ENCODE measurements around the gene LYRM4. TPM values are rescaled to one million over a fixed set of nuclear protein-coding genes. Genes with fewer than 3 reads are reported as not detected.
"Not testable (repeated sequence)": the region's sequence is repeated elsewhere in the genome, so short reads cannot be mapped to it uniquely, and the experiment has no call there.

Gene LYRM4
- total RNA-seq, 1 donor = 21.3 TPM

DNA sequence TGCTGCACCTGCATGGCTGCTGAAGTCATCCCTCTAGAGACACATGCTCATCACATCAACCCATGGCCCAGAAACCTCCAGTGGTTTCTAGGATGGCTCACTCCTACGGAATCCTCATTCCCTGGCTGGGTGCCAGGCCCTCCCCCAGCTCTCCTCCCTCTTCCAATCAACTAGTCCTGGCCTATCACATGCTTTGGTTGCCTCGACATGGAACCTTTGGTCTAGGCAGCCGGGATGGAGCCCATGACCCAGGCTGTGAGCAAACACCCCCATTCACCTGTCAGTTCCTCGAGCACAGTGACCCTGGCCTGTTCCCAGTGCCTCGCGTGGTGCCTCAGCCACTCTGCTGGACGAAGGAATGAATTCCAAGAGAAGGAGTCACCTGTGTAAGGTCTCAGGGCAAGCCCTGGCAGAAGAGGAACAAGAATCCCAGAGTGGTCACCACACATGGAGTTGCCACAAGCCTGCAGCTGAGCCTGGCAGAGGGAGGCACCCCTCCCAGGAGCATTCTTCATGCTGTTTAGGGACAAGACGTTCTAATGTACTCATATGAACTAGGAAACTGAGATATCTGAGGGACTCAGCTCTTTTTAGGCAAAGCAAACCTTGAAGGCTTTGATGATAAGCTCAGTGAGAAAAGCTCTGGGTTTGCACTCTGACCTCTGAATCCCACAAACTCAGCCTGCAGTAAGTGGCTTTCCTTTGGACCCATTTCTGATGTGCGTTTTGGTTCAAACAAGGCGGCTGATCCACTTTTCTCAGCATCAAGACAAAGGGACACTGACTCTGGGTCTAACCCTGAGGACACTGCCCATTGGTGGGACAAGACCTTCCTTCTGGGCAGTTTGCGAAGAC, 135.4 kb downstream of the LYRM4 start:
- DNase-seq (ENCODE audit: low read depth in 2 of 3, low spot score in 2 of 3) = no peak

DNA sequence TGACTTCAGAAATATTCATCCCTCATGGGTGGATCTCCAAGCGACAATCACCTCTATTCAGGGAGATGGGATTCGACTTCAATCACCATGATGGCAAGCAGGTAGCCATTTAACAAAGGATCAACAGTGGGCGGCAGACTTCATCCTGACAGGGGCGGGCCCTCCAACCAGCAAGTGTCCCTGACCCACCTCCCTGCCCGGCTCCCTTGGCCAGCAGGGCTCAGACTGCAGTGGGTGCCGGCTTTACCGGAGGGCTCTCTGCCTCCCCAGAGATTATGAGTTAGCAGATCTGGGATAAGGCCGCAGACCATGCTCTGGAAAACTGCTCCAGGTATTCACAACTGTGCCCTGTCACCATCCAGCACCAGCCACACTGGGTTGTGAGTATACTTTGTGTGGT, 136.2 kb downstream of the LYRM4 start:
- no peak for DNase-seq (ENCODE audit: low read depth in 2 of 3, low spot score in 2 of 3)

DNA sequence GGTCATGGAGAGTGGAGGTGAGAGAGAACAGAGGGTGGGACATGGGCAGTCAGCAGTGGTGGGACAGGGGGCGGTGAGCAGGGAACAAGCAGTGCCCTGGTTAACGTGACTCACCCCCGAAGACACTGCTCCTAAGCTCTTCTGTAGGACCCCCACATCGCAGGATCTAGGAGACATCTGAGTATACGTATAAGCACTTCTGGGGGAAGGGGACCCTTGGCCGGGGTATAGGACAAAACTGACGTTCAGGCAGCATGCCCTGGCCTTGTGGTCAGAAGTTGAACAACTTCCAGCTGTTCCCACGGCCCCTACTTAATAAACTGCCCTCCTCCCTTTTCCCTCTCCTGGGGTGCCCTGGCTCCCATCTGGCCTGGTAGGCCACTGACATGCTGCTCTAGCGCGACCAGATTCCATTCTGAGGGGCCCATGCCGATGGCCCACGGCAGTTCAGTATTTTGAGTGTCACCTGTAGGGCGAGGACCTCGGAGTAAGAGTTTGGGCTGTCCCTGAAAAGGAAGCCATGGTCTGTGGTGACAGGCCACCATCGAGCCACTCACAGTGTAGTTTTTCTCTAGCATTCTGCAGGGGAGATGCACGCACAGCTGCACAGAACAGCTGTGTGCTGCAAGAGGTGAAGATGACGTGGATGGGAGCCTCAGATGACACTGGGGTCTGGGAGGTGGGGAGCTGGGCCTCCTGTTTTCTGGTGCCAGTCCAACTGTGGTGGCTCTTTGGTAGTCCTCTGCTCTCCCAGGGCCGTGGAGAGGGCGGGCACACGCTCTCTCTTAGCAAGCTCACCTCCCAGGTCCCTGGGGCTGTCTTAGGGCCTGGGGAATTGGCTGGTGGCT, 137.2 kb downstream of the LYRM4 start:
- DNase-seq (ENCODE audit: low read depth in 2 of 3, low spot score in 2 of 3) = no peak

DNA sequence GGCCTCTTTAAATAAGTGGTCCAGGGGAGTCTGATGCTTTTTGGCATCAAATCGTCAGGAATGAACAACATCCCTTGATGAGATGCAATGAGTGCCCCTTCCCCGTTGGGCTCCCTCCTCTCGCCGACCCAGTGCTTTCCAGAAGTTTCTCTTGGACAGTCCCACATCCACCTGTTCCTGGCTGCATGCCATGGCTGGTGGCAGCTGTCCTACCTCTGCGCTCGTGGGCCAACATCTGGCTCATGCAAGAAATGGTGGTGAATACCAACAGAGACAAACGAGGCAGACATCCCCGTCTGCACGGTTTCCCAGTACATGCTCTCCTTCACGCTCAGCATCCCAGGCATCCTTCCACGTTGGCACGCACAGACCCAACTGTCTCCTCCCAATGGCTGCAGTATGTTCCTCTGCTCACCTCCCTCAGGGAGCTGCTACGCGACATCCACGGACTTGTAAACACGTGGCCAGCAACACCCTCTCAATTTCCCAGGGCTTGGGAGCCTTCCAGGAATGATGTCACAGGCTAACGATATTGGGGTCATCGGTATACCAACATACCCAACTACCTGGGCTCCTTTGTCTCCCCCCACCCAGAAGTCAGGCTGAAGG, 138.1 kb downstream of the LYRM4 start:
- DNase-seq (ENCODE audit: low read depth in 2 of 3, low spot score in 2 of 3) = no peak

DNA sequence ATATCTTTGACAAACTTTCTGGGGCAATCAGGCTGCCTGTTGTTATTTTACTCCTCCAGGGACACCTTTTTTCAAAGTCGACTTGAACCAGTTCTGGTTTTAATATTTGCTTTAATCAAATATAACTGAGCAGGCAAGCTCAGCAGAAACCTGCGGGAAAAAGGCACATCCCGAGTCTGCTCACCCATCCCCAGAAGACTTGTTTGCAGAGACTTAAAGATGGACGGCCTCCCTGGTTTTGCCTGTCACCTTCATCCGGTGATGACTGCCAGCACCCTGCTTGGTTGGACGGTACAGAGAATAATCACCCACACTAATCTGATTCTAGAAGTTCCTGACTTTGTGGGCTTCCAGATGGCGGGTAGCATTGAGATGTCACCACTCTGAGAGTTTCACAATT, 138.8 kb downstream of the LYRM4 start:
- no peak for DNase-seq (ENCODE audit: low read depth in 2 of 3, low spot score in 2 of 3)

DNA sequence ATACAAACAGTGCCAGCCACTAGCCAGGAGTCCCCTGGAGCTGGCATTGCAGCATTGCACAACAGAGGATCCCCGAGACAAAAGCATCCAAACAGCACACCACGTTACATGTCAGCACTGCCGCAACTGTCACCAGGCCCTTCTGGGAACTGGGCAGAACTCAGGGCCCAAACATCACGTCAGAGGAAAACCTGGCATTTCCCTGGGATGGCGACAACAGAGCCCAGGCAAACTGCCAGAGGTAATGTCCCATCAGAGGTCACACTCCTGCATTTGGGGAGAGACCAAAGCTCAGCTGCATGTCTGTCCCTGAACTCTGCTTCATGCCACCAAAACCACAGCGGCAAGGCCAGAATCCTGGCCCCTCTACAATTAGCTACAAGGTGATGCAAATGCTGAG, 139.3 kb downstream of the LYRM4 start:
- DNase-seq (ENCODE audit: low read depth in 2 of 3, low spot score in 2 of 3) = no peak

DNA sequence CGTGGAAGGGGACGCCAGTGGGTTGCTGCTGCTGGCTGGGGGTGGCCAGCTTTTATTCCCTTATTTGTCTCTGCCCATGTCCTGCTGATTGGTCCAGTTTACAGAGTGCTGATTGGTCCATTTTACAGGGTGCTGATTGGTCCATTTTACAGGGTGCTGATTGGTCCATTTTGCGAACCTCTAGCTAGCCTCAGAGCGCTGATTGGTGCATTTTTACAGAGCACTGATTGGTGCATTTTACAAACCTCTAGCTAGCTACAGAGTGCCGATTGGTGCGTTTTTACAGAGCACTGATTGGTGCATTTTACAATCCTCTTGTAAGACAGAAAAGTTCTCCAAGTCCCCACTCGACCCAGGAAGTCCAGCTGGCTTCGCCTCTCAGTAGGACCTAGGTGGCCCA, 140.2 kb downstream of the LYRM4 start:
- not testable (repeated sequence) for DNase-seq (ENCODE audit: low read depth in 2 of 3, low spot score in 2 of 3)

DNA sequence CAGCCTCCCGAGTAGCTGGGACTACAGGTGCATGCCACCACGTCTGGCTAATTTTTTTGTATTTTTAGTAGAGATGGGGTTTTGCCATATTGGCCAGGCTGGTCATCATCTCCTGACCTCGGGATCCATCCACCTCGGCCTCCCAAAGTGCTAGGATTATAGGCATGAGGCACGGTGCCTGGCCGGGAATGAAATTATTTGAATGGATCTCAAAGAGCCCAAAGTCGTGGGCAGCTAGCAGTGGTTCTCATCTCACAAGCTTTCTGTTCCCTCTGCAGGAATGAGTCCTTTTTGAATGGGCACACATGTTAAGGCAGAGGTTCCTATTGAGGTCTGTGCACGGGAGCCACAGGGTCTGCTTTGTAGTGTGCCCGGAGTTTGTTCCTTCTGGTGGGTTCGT, 140.7 kb downstream of the LYRM4 start:
- no peak for DNase-seq (ENCODE audit: low read depth in 2 of 3, low spot score in 2 of 3)

DNA sequence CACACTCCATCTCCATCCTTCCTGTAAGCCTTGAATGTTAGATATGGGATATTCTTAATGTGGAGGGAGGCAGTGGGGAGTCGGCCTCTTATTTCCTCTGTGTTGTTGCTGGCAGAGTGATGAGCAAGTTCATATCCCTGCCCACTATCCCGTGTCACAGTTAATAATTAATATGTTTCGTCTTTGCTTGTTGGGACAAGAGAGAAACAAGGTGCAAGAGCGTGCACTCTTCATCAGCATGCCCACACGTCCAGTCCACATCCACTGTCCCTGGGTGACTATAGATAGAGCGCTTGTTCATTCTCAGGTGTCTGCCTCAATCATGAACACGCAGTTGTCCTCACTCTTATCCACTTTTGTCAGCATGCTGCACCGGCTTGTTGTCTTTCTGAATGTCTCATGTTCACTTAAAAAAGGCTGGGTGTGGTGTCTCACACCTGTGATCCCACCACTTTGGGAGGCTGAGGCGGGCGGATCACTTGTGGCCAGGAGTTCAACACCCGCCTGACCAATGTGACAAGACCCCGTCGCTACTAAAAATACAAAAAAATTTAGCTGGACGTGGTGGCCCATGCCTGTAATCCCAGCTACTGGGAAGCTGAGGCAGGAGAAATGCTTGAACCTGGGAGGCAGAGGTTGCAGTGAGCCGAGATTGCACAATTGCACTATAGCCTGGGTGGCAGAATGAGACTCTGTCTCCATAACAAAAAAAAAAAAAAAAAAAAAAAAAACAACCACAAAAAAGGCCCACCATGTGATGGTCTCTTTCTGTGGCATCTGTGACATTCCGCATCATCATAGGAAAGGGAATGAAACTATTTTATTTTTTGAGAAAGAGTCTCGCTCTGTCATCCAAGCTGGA, 141.4 kb downstream of the LYRM4 start:
- no peak for DNase-seq (ENCODE audit: low read depth in 2 of 3, low spot score in 2 of 3)

DNA sequence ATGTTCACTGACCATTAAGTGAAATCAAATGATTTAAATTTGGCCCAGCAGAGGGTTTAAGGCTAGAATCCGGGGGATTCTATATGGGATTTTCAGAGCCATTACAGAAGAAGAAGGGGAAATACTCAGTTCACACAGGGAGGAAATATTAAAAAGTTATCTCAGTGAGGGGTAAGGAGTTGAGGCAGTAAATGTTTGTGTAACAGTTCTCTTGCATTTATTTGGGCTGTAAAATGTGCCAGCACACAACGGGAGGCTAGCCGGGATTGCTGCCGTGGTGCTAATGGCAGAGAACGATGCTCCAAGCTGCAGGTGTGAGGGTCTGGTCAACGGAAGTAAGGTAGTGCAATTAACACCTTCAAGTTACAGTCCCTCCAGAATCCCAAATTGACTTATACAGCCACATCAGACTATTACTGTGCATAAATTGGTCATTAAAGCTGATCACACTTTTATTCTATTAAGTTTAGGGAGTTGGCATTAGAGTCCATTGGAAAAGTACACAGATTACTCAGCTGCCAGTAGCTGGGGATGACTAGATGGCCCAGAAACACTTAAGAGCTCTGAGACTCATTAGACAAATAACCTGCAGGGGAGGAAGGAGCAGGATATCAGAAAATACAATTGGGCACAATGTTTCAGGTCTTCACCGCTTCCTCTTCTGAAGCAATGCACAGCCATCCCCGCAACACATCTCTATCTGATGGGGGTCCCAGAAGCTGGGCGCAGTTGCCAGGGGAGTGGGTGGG, 144.3 kb downstream of the LYRM4 start:
- DNase-seq (ENCODE audit: low read depth in 2 of 3, low spot score in 2 of 3) = no peak

DNA sequence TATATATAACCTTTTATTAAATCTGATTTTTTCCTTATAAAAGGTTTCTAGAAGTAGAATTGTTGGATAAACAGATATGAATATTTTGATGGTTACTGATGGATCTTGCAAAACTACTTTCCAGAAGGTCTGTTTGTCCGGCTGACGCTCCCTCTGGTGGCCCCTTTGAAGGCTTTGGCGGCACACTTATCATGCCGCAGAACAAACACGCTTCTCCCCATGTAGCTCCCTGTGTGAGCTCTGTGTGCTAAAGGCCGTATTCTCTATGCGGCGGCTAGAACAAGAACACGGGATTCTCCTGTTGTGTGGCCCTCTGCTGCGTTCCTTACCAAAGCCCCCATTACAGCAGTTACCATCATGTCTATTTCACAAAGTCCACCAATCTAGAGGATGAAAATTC, 145.6 kb downstream of the LYRM4 start:
- DNase-seq (ENCODE audit: low read depth in 2 of 3, low spot score in 2 of 3) = no peak

DNA sequence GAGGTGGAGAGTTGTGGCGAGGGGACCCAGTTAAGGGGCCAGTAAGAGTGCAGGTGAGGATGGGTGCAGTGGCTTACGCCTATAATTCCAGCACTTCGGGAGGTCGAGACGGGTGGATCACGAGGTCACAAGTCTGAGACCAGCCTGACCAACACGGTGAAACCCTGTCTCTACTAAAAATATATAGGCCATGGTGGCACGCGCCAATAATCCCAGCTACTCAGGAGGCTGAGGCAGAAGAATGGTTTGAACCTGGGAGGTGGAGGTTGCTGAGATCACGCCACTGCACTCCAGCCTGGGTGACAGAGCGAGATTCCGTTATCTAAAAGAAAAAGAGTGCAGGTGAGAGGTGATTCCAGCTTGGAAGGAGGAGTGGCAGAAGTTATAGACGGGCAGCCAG, 147.7 kb downstream of the LYRM4 start:
- no peak for DNase-seq (ENCODE audit: low read depth in 2 of 3, low spot score in 2 of 3)

DNA sequence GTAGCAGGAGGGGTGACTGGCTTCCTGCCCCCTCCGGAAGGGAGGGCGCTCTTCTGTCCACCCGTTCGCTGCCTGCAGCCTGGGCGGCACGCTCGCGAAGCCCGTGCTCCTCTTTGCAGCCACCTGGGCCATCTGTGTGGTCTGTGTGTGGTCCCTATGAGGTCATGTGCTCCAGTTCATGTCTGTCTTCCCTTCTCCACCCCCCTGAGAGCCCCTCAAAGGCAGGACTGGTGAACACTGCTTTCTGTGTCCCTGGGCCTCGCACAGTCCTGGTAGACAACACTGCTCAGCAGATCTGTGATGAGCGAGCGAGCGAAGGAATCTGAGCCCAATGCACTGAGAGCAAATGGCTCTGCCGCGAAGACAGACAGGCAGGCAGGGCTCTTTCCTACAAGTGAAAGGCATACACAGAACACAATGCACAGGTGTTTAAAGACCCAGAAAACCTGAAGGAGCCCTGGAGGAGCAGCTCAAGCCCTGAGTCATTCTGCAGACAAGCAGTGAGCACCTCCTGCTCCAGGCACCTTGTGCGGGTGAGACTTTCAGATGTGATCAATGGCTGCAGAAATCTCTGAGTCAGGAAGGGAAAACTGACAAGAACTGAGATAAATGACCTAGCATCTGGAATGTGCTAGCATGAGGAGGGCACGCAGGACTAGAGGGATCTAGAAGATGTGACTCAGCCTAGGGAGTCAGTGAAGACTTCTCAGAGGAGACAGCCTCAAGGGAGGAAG, 148.5 kb downstream of the LYRM4 start:
- no peak for DNase-seq (ENCODE audit: low read depth in 2 of 3, low spot score in 2 of 3)

DNA sequence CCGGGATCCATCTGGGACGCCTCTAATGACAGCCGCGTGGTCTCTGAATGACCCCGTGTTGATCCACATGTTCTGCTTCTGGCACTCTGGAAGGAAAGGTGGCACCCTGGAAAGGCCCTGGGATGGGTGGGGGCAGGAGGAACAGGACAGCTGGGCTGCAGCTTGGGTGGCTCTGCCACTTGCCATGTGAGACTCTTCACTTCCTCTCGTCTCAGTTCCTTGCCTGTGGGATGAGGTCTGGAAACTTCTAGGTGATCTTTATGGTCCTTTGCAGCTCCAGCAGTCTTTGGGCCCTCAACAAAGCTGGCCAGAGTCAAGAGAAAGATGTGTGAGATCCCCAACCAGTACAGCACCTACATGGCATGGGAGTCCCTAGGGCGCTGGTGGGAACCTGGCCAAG, 149.1 kb downstream of the LYRM4 start:
- no peak for DNase-seq (ENCODE audit: low read depth in 2 of 3, low spot score in 2 of 3)

DNA sequence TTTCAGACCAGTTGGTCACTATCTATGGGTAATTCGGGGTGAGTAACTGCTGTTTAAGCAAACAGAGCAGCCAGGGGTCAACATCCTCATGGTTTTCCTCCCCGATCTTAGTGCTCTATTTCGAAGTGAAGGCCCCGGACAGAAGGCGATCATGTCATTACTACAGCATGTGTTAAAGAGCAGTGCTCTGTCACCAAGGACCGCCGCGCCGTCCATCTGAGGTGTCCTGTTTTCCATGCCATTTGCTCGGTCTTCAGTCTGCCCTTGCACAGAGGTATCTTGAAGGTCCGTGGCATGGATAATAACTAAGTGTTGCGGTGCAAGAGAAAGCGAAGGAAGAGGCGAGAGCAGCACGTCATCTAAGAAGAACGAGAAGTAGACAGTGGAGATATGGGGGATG, 150.5 kb downstream of the LYRM4 start:
- no peak for DNase-seq (ENCODE audit: low read depth in 2 of 3, low spot score in 2 of 3)

DNA sequence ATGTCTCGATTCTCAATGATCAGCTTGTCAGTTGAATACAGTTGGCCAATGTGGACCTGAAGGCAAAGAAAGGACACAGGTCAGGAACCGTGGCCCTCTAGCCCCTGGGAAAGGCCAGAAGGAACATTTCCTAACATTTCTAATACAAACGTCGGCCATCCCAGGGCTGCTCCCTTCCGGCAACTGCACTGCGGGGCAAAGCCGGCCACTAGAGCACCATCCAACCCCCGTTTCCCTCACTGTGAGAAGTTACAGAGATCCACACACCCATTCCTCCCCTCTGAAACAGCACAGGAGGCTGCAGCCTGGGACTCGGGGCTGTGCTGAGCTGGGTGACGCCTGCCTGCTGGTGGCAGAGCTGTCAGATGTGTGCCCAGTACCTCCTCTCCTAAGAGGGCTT, 151.3 kb downstream of the LYRM4 start:
- no peak for DNase-seq (ENCODE audit: low read depth in 2 of 3, low spot score in 2 of 3)

DNA sequence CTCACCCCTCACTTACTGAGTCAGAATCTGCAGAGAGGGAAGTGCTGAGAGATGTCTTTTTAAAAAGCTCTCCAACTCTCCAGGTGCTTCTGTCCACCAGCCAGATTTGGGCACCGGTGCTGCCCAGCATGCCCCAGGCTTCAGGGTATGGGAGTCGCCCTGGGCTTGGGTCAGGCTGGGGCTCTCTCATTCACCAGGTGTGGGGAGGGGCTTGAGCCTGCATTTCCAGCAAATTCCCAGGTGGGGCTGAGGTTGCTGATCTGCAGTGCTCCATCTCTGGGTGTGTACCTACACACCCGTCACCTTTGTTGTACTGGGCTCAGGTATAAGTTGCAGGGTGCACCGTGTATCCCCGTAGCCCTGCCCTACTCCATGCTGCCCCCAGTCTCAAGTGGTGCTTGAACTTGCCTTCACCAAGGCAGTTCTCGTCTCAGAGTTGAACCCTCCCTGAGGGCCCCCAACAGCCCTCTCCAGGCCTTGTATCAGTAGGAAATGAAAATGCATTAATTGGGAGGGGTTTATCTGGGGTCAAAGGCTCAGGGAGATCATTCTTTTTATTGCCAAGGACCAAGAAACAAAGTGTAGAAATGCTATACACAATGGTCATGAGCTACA, 152.1 kb downstream of the LYRM4 start:
- no peak for DNase-seq (ENCODE audit: low read depth in 2 of 3, low spot score in 2 of 3)

DNA sequence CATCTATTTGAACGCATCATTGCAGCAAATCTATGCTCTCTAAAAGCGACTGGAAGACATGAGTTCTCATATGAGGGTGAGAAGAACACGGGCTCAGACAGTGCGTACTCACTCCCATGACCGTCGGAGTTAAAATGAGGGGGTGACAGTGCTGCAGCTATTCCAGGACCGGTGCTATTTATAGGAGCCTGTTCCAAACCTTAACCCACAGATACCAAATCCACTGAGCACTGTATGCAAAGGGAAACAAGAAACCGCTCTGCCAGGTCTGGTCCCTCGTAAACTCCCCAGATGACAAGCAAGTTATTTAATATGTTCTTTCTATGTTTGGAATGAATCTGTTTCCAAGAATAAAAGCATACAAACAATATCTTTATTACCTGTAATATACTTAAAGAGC, 152.7 kb downstream of the LYRM4 start:
- DNase-seq (ENCODE audit: low read depth in 2 of 3, low spot score in 2 of 3) = no peak

DNA sequence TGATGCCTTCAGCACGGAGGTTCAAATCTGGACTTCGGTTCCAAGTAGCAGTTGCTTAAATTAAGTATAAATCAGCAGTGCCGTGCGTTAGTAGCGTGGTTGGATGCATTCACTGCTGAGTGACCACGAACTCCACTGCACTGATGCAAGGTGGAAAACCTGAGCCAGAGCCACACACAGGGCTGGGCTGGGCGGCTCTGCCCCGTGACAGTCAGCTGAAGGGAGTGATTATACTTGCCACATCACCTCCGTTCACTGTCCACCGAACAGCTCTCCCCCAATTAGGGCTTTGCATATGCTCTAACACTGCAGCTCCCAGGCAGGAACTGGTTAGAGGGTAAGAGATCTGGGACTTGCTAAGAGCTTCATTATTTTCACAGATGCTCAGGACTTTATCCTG, 153.4 kb downstream of the LYRM4 start:
- DNase-seq (ENCODE audit: low read depth in 2 of 3, low spot score in 2 of 3) = no peak
